Keratinocyte (primary cell): Measurements from ENCODE around the gene TRPV4.

ENCODE experiments used
- EZH2 ChIP-seq: IDR thresholded peaks from one replicate; pipeline ENCODE4 v1.6.1; 2012; ENCODE audit warnings: inconsistent platforms, mild to moderate bottlenecking, low read length, moderate library complexity
- TF ChIP-seq, protein P1 (sequence below), 3 experiments: IDR thresholded peaks in 1 of 3; conservative IDR thresholded peaks in 1 of 3; optimal IDR thresholded peaks in 1 of 3; 2 replicates in 2 of 3; 3 replicates in 1 of 3; pipeline versions ENCODE3 to v1.5.1; 2011; ENCODE audit warnings: low read length in 3 of 3, mild to moderate bottlenecking in 3 of 3, moderate library complexity in 2 of 3, control low read depth in 1 of 3, inconsistent platforms in 1 of 3; ENCODE audit not compliant: insufficient read depth in 2 of 3; ENCODE audit errors: extremely low read depth in 1 of 3

DNA sequence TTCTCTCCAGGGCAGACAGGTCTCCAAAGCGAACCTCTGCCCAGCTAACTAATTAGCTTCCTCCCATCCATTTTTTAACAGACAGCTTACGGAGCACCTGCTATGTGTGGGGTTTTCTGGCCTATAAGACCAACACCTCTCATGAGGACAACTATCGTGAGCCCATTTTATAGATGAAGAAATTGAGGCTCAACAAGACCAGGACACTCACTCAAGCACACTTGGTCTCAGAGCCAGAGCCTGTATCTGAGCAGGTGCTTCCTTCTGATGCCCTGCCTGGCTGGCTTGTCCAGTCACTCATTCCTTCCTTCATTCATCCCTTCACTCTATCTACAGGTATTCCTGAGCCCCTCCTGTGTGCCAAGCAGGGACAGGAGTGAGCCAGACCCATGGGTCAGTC lies 6.1 kb downstream of the TRPV4 start:
- TF ChIP-seq, protein P1, sequence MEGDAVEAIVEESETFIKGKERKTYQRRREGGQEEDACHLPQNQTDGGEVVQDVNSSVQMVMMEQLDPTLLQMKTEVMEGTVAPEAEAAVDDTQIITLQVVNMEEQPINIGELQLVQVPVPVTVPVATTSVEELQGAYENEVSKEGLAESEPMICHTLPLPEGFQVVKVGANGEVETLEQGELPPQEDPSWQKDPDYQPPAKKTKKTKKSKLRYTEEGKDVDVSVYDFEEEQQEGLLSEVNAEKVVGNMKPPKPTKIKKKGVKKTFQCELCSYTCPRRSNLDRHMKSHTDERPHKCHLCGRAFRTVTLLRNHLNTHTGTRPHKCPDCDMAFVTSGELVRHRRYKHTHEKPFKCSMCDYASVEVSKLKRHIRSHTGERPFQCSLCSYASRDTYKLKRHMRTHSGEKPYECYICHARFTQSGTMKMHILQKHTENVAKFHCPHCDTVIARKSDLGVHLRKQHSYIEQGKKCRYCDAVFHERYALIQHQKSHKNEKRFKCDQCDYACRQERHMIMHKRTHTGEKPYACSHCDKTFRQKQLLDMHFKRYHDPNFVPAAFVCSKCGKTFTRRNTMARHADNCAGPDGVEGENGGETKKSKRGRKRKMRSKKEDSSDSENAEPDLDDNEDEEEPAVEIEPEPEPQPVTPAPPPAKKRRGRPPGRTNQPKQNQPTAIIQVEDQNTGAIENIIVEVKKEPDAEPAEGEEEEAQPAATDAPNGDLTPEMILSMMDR (optimal IDR thresholded peaks at IDR 0.05 in 1 of 3, IDR thresholded peaks at IDR 0.05 in 1 of 3, conservative IDR thresholded peaks at IDR 0.05 in 1 of 3; ENCODE audit: extremely low read depth in 1 of 3, insufficient read depth in 2 of 3, low read length in 3 of 3), result no peak
- TF ChIP-seq EZH2, result no peak
